Astrocyte (in vitro differentiated cells and primary cell): Measurements from ENCODE around the gene MMS19. TPM values are rescaled to one million over a fixed set of nuclear protein-coding genes. Genes with fewer than 3 reads are reported as not detected.

Source experiments
- DNase-seq: peaks from one replicate; pipeline ENCODE4 v3.0.0-alpha.2; 2010; ENCODE audit warnings: low read depth
- FAIRE-seq: peaks from 2 replicates; lab custom pipeline; 2011; peaks lifted over from hg19 to GRCh38; lab: Jason Lieb, UNC
- H2AFZ ChIP-seq: 2 replicates; pipeline ENCODE4 v1.6.0; 2012; ENCODE audit warnings: low read depth, low read length, inconsistent platforms
- H3K27ac ChIP-seq: 2 replicates; pipeline ENCODE4 v1.5.1; 2011; ENCODE audit warnings: low read depth, low read length, inconsistent platforms
- H3K27me3 ChIP-seq: 2 replicates; pipeline ENCODE4 v1.6.0; 2011; ENCODE audit warnings: low read length, inconsistent platforms; ENCODE audit not compliant: insufficient read depth
- H3K36me3 ChIP-seq: 2 replicates; pipeline ENCODE4 v1.5.1; 2011; ENCODE audit warnings: low read length, inconsistent platforms; ENCODE audit not compliant: insufficient read depth
- H3K4me1 ChIP-seq: 2 replicates; pipeline ENCODE4 v1.5.1; 2011; ENCODE audit warnings: low read length, inconsistent platforms; ENCODE audit not compliant: insufficient read depth
- H3K4me2 ChIP-seq: 2 replicates; pipeline ENCODE4 v1.6.0; 2012; ENCODE audit warnings: low read length, inconsistent platforms
- H3K4me3 ChIP-seq: 2 replicates; pipeline ENCODE4 v1.5.1; 2011; ENCODE audit warnings: low read depth, mild to moderate bottlenecking, low read length, inconsistent platforms; ENCODE audit not compliant: insufficient read depth
- H3K79me2 ChIP-seq: 2 replicates; pipeline ENCODE4 v1.6.0; 2012; ENCODE audit warnings: mild to moderate bottlenecking, low read length, inconsistent platforms; ENCODE audit not compliant: insufficient read depth
- H3K9ac ChIP-seq: 2 replicates; pipeline ENCODE4 v1.6.0; 2012; ENCODE audit warnings: mild to moderate bottlenecking, low read length, inconsistent platforms
- H3K9me3 ChIP-seq: 2 replicates; pipeline ENCODE4 v1.5.1; 2012; ENCODE audit warnings: low read depth, mild to moderate bottlenecking, low read length, inconsistent platforms; ENCODE audit not compliant: insufficient read depth
- H4K20me1 ChIP-seq: 2 replicates; pipeline ENCODE4 v1.6.0; 2012; ENCODE audit warnings: low read length, inconsistent platforms; ENCODE audit not compliant: insufficient read depth
- H3K27ac Mint-ChIP-seq: one replicate; pipeline ENCODE4 v1.8.0; 2021; ENCODE audit warnings: mild to moderate bottlenecking, mixed read lengths; ENCODE audit not compliant: unreplicated experiment
- H3K27me3 Mint-ChIP-seq: one replicate; pipeline ENCODE4 v1.8.0; 2021; ENCODE audit warnings: low read depth, mixed read lengths; ENCODE audit not compliant: unreplicated experiment
- H3K36me3 Mint-ChIP-seq: one replicate; pipeline ENCODE4 v1.8.0; 2021; ENCODE audit warnings: low read depth, mixed read lengths; ENCODE audit not compliant: unreplicated experiment
- H3K4me1 Mint-ChIP-seq: one replicate; pipeline ENCODE4 v1.8.0; 2021; ENCODE audit warnings: low read depth, mixed read lengths; ENCODE audit not compliant: unreplicated experiment
- H3K4me3 Mint-ChIP-seq: one replicate; pipeline ENCODE4 v1.8.0; 2021; ENCODE audit warnings: mild to moderate bottlenecking, moderate library complexity, mixed read lengths; ENCODE audit not compliant: unreplicated experiment
- H3K9me3 Mint-ChIP-seq: one replicate; pipeline ENCODE4 v1.8.0; 2021; ENCODE audit warnings: mild to moderate bottlenecking, mixed read lengths; ENCODE audit not compliant: unreplicated experiment
- EZH2 ChIP-seq: IDR thresholded peaks from 2 replicates; pipeline ENCODE4 v1.6.1; 2012; ENCODE audit warnings: mild to moderate bottlenecking, low read length, inconsistent platforms; ENCODE audit not compliant: insufficient read depth
- total RNA-seq: library from RNA; stranded (reverse); gene quantifications from 2 replicates; pipeline ENCODE4 v1.2.1, GENCODE V29; 2021
- TF ChIP-seq, protein P1 (sequence below): IDR thresholded peaks from 2 replicates; pipeline ENCODE4 v1.5.1; 2011; ENCODE audit warnings: low read depth, mild to moderate bottlenecking, inconsistent platforms, low read length, moderate library complexity; ENCODE audit not compliant: insufficient read depth

MMS19 gene
- total RNA-seq, 1 donor from 2014 or later: 84.4 TPM

DNA sequence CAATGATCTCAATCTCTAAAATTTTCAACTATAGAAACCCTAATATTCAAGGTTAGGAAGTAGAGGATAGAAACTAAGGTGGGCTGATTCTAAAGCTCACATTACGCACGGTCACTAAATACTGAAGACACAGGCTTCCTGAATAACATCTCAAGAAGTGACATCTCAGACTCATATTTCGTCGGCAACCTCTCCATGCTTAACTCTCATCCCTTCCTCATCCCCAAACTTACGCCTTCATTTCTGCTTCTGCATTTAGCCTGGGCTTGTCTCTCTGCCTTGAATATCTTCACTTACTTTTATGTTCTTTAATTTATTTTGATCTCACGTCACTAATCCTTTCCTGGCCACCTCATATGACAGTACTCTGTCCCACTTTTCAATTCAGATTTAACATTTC is 63.0 kb downstream of the MMS19 start:
- Histone ChIP-seq H3K36me3 (peaks cover 32% of the 10 kb centered on the region), H3K9me3 (no peaks in the 10 kb centered on the region), H4K20me1 (peaks cover 20% of the 10 kb centered on the region), H3K27me3 (no peaks in the 10 kb centered on the region), H3K4me2 (no peak overlapping the region), H3K27ac (no peak overlapping the region), H3K4me1 (no peaks in the 10 kb centered on the region), H2AFZ (no peak overlapping the region), H3K9ac (no peak overlapping the region), H3K4me3 (no peak overlapping the region), H3K79me2 (peaks cover 9% of the 10 kb centered on the region)
- H3K4me3 Mint-ChIP-seq: no peak overlapping the region
- peaks cover 10% of the 10 kb centered on the region for H3K36me3 Mint-ChIP-seq
- H3K27me3 Mint-ChIP-seq: no peaks in the 10 kb centered on the region
- H3K4me1 Mint-ChIP-seq: peaks cover 6% of the 10 kb centered on the region
- DNase-seq (no peak), FAIRE-seq (no peak)
- TF ChIP-seq EZH2: no peak
- TF ChIP-seq, protein P1, sequence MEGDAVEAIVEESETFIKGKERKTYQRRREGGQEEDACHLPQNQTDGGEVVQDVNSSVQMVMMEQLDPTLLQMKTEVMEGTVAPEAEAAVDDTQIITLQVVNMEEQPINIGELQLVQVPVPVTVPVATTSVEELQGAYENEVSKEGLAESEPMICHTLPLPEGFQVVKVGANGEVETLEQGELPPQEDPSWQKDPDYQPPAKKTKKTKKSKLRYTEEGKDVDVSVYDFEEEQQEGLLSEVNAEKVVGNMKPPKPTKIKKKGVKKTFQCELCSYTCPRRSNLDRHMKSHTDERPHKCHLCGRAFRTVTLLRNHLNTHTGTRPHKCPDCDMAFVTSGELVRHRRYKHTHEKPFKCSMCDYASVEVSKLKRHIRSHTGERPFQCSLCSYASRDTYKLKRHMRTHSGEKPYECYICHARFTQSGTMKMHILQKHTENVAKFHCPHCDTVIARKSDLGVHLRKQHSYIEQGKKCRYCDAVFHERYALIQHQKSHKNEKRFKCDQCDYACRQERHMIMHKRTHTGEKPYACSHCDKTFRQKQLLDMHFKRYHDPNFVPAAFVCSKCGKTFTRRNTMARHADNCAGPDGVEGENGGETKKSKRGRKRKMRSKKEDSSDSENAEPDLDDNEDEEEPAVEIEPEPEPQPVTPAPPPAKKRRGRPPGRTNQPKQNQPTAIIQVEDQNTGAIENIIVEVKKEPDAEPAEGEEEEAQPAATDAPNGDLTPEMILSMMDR: no peak
- no peak overlapping the region for H3K27ac Mint-ChIP-seq
- no peaks in the 10 kb centered on the region for H3K9me3 Mint-ChIP-seq

DNA sequence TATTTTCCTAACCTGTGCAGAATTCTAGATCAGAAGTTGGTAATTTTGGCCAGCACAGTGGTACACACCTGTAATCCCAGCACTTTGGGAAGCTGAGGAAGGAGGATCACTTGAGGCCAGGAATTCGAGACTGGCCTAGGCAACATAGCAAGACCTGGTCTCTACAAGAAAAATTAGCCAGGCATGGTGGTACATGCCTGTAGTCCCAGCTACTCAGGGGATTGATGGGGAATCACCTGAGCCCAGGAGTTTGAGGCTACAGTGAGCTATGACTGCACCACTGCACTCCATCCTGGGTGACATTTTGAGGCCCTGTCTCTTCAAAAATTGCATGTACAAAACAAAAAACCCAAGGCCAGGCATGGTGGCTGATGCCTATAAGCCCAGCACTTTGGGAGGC is 63.7 kb downstream of the MMS19 start:
- Histone ChIP-seq H3K36me3 (peaks cover 36% of the 10 kb centered on the region), H3K9ac (no peak overlapping the region), H2AFZ (no peak overlapping the region), H3K27ac (no peak overlapping the region), H3K9me3 (no peaks in the 10 kb centered on the region), H4K20me1 (peaks cover 27% of the 10 kb centered on the region), H3K79me2 (peaks cover 16% of the 10 kb centered on the region), H3K4me3 (no peak overlapping the region), H3K27me3 (no peaks in the 10 kb centered on the region), H3K4me1 (no peaks in the 10 kb centered on the region), H3K4me2 (no peak overlapping the region)
- DNase-seq (no peak), FAIRE-seq (no peak)
- Mint-ChIP-seq H3K4me1 (peaks cover 10% of the 10 kb centered on the region), H3K27me3 (no peaks in the 10 kb centered on the region), H3K9me3 (no peaks in the 10 kb centered on the region), H3K27ac (no peak overlapping the region), H3K36me3 (peaks cover 10% of the 10 kb centered on the region), H3K4me3 (no peak overlapping the region)
- TF ChIP-seq, protein P1: no peak
- no peak for TF ChIP-seq EZH2

DNA sequence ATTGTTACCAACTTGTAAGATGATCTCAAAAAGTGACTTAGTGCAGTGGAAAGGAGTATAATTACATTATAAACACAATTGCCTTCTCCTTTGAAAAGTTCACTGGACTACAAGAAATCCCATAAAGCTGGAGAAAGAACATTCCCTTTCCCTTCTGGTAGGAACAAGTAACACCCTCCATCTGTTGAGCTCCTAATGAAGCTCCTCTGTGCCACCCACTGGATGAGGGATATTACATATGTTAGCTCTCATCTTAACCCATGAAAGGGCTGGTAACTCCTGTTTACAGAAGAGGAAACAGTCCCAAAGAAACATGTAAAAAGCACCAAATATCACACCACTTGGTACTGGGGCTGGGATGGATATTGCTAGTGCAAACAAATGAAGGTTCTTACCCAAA is 64.2 kb downstream of the MMS19 start:
- Histone ChIP-seq H3K4me1 (no peaks in the 10 kb centered on the region), H3K36me3 (peaks cover 40% of the 10 kb centered on the region), H3K9me3 (no peaks in the 10 kb centered on the region), H3K4me3 (no peak overlapping the region), H2AFZ (no peak overlapping the region), H3K4me2 (no peak overlapping the region), H4K20me1 (peaks cover 31% of the 10 kb centered on the region), H3K79me2 (peaks cover 21% of the 10 kb centered on the region), H3K9ac (no peak overlapping the region), H3K27me3 (no peaks in the 10 kb centered on the region), H3K27ac (no peak overlapping the region)
- H3K27me3 Mint-ChIP-seq: no peaks in the 10 kb centered on the region
- peaks cover 11% of the 10 kb centered on the region for H3K36me3 Mint-ChIP-seq
- peaks cover 15% of the 10 kb centered on the region for H3K4me1 Mint-ChIP-seq
- H3K27ac Mint-ChIP-seq: no peak overlapping the region
- FAIRE-seq (no peak), DNase-seq (no peak)
- TF ChIP-seq EZH2: no peak
- TF ChIP-seq, protein P1: no peak
- H3K9me3 Mint-ChIP-seq: no peaks in the 10 kb centered on the region
- no peak overlapping the region for H3K4me3 Mint-ChIP-seq
